ENCODE measurements around the gene ARHGAP33. TPM values are rescaled to one million over a fixed set of nuclear protein-coding genes. Genes with fewer than 3 reads are reported as not detected.
"Not testable (repeated sequence)": the region's sequence is repeated elsewhere in the genome, so short reads cannot be mapped to it uniquely, and the experiment has no call there.

The ARHGAP33 gene
- total and polyA plus RNA-seq, 2 donors, result 10.2 to 17.4 TPM

- H3K27ac ChIP-seq (ENCODE audit: low read depth), result peak overlapping the region; percentile 84
- DNase-seq (ENCODE audit: extremely low spot score), result no peak
- no peaks in the 10 kb centered on the region for H3K4me1 ChIP-seq (ENCODE audit: insufficient read depth)
- 6% methylated on average over 74 of the region's 74 CpGs for WGBS
- H3K4me3 ChIP-seq (ENCODE audit: low read depth, low read length), result peak overlapping the region; percentile 51
- H3K36me3 ChIP-seq (ENCODE audit: insufficient read depth), result no peaks in the 10 kb centered on the region
Observed at GRCh38 chr19:35755550-35756376, 19.6 kb upstream of the ARHGAP33 start.

GRCh38 chr19:35756377-35757230 lies 18.8 kb upstream of the ARHGAP33 start, which contains the start of gene HSPB6:
Gene HSPB6 (minus strand): TSS chr19:35757029. CDS start chr19:35757008, 21 bp downstream.
- Histone ChIP-seq H3K4me1 (ENCODE audit: insufficient read depth) (no peaks in the 10 kb centered on the region), H3K36me3 (ENCODE audit: insufficient read depth) (no peaks in the 10 kb centered on the region)

GRCh38 chr19:35757231-35757748 lies 18.1 kb upstream of the ARHGAP33 start:
- WGBS, result 3% methylated on average over 19 of the region's 19 CpGs
- Histone ChIP-seq H3K36me3 (ENCODE audit: insufficient read depth) (no peaks in the 10 kb centered on the region), H3K27ac (ENCODE audit: low read depth) (peak overlapping the region; percentile 84), H3K4me3 (ENCODE audit: low read depth, low read length) (peak overlapping the region; percentile 51), H3K4me1 (ENCODE audit: insufficient read depth) (no peaks in the 10 kb centered on the region)
- peak; percentile 72 for DNase-seq (ENCODE audit: extremely low spot score)

More at GRCh38 chr19:35756377-35757230, 18.8 kb upstream of the ARHGAP33 start, which contains the start of gene HSPB6:
- 3% methylated on average over 52 of the region's 52 CpGs for WGBS
- H3K4me3 ChIP-seq (ENCODE audit: low read depth, low read length), result peak within 1 kb of the TSS; percentile 51
- H3K27ac ChIP-seq (ENCODE audit: low read depth), result peak within 1 kb of the TSS; percentile 84
- no peak for DNase-seq (ENCODE audit: extremely low spot score)

- no peaks in the 10 kb centered on the region for H3K4me1 ChIP-seq (ENCODE audit: insufficient read depth)
- H3K27ac ChIP-seq (ENCODE audit: low read depth), result peak within 1 kb of the TSS; percentile 92
- H3K4me3 ChIP-seq (ENCODE audit: low read depth, low read length), result peak within 1 kb of the TSS; percentile 64
- WGBS, result under 1% methylated on average over 53 of the region's 53 CpGs
- no peaks in the 10 kb centered on the region for H3K36me3 ChIP-seq (ENCODE audit: insufficient read depth)
- DNase-seq (ENCODE audit: extremely low spot score), result peak; percentile 98
Observed at GRCh38 chr19:35757749-35758608, 17.4 kb upstream of the ARHGAP33 start, which contains the start of gene PROSER3. Gene PROSER3 (plus strand): TSS chr19:35758176. CDS start chr19:35758216, 40 bp downstream.

GRCh38 chr19:35759697-35760096 lies 15.7 kb upstream of the ARHGAP33 start:
- Histone ChIP-seq H3K36me3 (ENCODE audit: insufficient read depth) (no peaks in the 10 kb centered on the region), H3K4me3 (ENCODE audit: low read depth, low read length) (no peak overlapping the region), H3K4me1 (ENCODE audit: insufficient read depth) (no peaks in the 10 kb centered on the region), H3K27ac (ENCODE audit: low read depth) (no peak overlapping the region)
- no peak for DNase-seq (ENCODE audit: extremely low spot score)
- WGBS, result 94% methylated on average over 2 of the region's 2 CpGs

- DNase-seq (ENCODE audit: extremely low spot score), result no peak
- Histone ChIP-seq H3K27ac (ENCODE audit: low read depth) (no peak overlapping the region), H3K36me3 (ENCODE audit: insufficient read depth) (no peaks in the 10 kb centered on the region), H3K4me3 (ENCODE audit: low read depth, low read length) (no peak overlapping the region), H3K4me1 (ENCODE audit: insufficient read depth) (no peaks in the 10 kb centered on the region)
- 94% methylated on average over 4 of the region's 4 CpGs for WGBS
Observed at GRCh38 chr19:35760711-35761349, 14.5 kb upstream of the ARHGAP33 start.

GRCh38 chr19:35764432-35765315 lies 10.7 kb upstream of the ARHGAP33 start:
- no peak overlapping the region for H3K27ac ChIP-seq (ENCODE audit: low read depth)
- H3K4me3 ChIP-seq (ENCODE audit: low read depth, low read length), result no peak overlapping the region
- WGBS, result 93% methylated on average over 17 of the region's 17 CpGs
- no peaks in the 10 kb centered on the region for H3K4me1 ChIP-seq (ENCODE audit: insufficient read depth)
- DNase-seq (ENCODE audit: extremely low spot score), result no peak
- no peaks in the 10 kb centered on the region for H3K36me3 ChIP-seq (ENCODE audit: insufficient read depth)

GRCh38 chr19:35766571-35767104 lies 8.7 kb upstream of the ARHGAP33 start:
- Histone ChIP-seq H3K36me3 (ENCODE audit: insufficient read depth) (no peaks in the 10 kb centered on the region), H3K27ac (ENCODE audit: low read depth) (no peak overlapping the region), H3K4me1 (ENCODE audit: insufficient read depth) (no peaks in the 10 kb centered on the region), H3K4me3 (ENCODE audit: low read depth, low read length) (no peak overlapping the region)
- WGBS, result 86% methylated on average over 11 of the region's 11 CpGs
- DNase-seq (ENCODE audit: extremely low spot score), result no peak

GRCh38 chr19:35767288-35768081 lies 7.9 kb upstream of the ARHGAP33 start:
- WGBS, result 56% methylated on average over 34 of the region's 34 CpGs
- Histone ChIP-seq H3K4me3 (ENCODE audit: low read depth, low read length) (no peak overlapping the region), H3K27ac (ENCODE audit: low read depth) (no peak overlapping the region), H3K36me3 (ENCODE audit: insufficient read depth) (no peaks in the 10 kb centered on the region), H3K4me1 (ENCODE audit: insufficient read depth) (no peaks in the 10 kb centered on the region)
- no peak for DNase-seq (ENCODE audit: extremely low spot score)

- no peak overlapping the region for H3K27ac ChIP-seq (ENCODE audit: low read depth)
- no peak overlapping the region for H3K4me3 ChIP-seq (ENCODE audit: low read depth, low read length)
- H3K36me3 ChIP-seq (ENCODE audit: insufficient read depth), result no peaks in the 10 kb centered on the region
- 61% methylated on average over 15 of the region's 15 CpGs for WGBS
- no peaks in the 10 kb centered on the region for H3K4me1 ChIP-seq (ENCODE audit: insufficient read depth)
- no peak for DNase-seq (ENCODE audit: extremely low spot score)
Observed at GRCh38 chr19:35768082-35768421, 7.3 kb upstream of the ARHGAP33 start.

- H3K4me3 ChIP-seq (ENCODE audit: low read depth, low read length); DNase-seq (ENCODE audit: extremely low spot score); H3K36me3 ChIP-seq (ENCODE audit: insufficient read depth); H3K27ac ChIP-seq (ENCODE audit: low read depth); H3K4me1 ChIP-seq (ENCODE audit: insufficient read depth): not testable (repeated sequence)
- WGBS, result 95% methylated on average over 5 of the region's 5 CpGs
Observed at GRCh38 chr19:35772362-35772761, 3.0 kb upstream of the ARHGAP33 start.

Measured in urinary bladder (tissue), 4 donors.